ENCODE results near the gene CDC7.
"Not testable (repeated sequence)": the region's sequence is repeated elsewhere in the genome, so short reads cannot be mapped to it uniquely, and the experiment has no call there.

CDC7 gene

GRCh38 chr1:91500756-91501522 is at the start of gene CDC7:
TSS of gene CDC7 (plus strand) at chr1:91500851. CDS start at chr1:91501717, 866 bp downstream.
- TF ChIP-seq CTCF (conservative IDR thresholded peaks at IDR 0.05) (peak; percentile 80), ZFX (IDR thresholded peaks at IDR 0.05) (no peak)

GRCh38 chr1:91454136-91454535 is 46.5 kb upstream of the CDC7 start:
- no peak overlapping the region for H3K27ac ChIP-seq
- TF ChIP-seq ZFX (IDR thresholded peaks at IDR 0.05) (no peak), CTCF (conservative IDR thresholded peaks at IDR 0.05) (no peak)

More at GRCh38 chr1:91500756-91501522, at the start of gene CDC7:
- peak within 1 kb of the TSS; percentile 93 for H3K27ac ChIP-seq

GRCh38 chr1:91455334-91455733 is 45.3 kb upstream of the CDC7 start:
- TF ChIP-seq CTCF (conservative IDR thresholded peaks at IDR 0.05): no peak
- TF ChIP-seq ZFX (IDR thresholded peaks at IDR 0.05): no peak
- no peak overlapping the region for H3K27ac ChIP-seq

- no peak for TF ChIP-seq CTCF (conservative IDR thresholded peaks at IDR 0.05)
- TF ChIP-seq ZFX (IDR thresholded peaks at IDR 0.05): no peak
- no peak overlapping the region for H3K27ac ChIP-seq
These were observed 44.8 kb upstream of the CDC7 start for GRCh38 chr1:91455896-91456295.

GRCh38 chr1:91465350-91465749 is 35.3 kb upstream of the CDC7 start:
- H3K27ac ChIP-seq: not testable (repeated sequence)

- H3K27ac ChIP-seq: no peak overlapping the region
- TF ChIP-seq ZFX (IDR thresholded peaks at IDR 0.05) (no peak), CTCF (conservative IDR thresholded peaks at IDR 0.05) (no peak)
These were observed 24.0 kb upstream of the CDC7 start for GRCh38 chr1:91476533-91477217.

GRCh38 chr1:91487469-91487868 is 13.2 kb upstream of the CDC7 start:
- no peak for TF ChIP-seq ZFX (IDR thresholded peaks at IDR 0.05)
- TF ChIP-seq CTCF (conservative IDR thresholded peaks at IDR 0.05): no peak
- H3K27ac ChIP-seq: no peak overlapping the region
